Measurements from ENCODE around the gene GNB1.

- TF ChIP-seq CTCF (conservative IDR thresholded peaks at IDR 0.05 in 1 of 2, IDR thresholded peaks at IDR 0.05 in 1 of 2; ENCODE audit: low read depth in 1 of 2, low read length in 2 of 2) (no peak), EZH2 (IDR thresholded peaks at IDR 0.05; ENCODE audit: low read length, missing control alignments) (no peak)
These were observed 136.7 kb downstream of the GNB1 start for GRCh38 chr1:1754051-1754815.
